A673 (cell line): ENCODE measurements around the gene THAP4.

Source experiments
- EZH2 ChIP-seq: fragments of 200-600 bp; sonication (generic); IDR thresholded peaks from 2 replicates; pipeline ENCODE4 v1.6.1; 2017; ENCODE audit warnings: borderline replicate concordance, low read depth, mild to moderate bottlenecking, mixed read lengths, antibody characterized with exemption, low read length; ENCODE audit not compliant: poor library complexity, severe bottlenecking
- TF ChIP-seq, protein P1 (sequence below): fragments of 300-800, 200-600 bp; sonication (generic); conservative IDR thresholded peaks from 2 replicates; pipeline ENCODE4 v1.5.1; 2017; ENCODE audit warnings: low read depth, mild to moderate bottlenecking, antibody characterized with exemption, low read length, moderate library complexity, mixed read lengths

GRCh38 chr2:241554610-241555322 lies 82.2 kb downstream of the THAP4 start:
- TF ChIP-seq, protein P1, sequence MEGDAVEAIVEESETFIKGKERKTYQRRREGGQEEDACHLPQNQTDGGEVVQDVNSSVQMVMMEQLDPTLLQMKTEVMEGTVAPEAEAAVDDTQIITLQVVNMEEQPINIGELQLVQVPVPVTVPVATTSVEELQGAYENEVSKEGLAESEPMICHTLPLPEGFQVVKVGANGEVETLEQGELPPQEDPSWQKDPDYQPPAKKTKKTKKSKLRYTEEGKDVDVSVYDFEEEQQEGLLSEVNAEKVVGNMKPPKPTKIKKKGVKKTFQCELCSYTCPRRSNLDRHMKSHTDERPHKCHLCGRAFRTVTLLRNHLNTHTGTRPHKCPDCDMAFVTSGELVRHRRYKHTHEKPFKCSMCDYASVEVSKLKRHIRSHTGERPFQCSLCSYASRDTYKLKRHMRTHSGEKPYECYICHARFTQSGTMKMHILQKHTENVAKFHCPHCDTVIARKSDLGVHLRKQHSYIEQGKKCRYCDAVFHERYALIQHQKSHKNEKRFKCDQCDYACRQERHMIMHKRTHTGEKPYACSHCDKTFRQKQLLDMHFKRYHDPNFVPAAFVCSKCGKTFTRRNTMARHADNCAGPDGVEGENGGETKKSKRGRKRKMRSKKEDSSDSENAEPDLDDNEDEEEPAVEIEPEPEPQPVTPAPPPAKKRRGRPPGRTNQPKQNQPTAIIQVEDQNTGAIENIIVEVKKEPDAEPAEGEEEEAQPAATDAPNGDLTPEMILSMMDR = no peak
- TF ChIP-seq EZH2 = no peak
